GM18505 (cell line): ENCODE measurements around the gene SPATA46.

Experiments
- ATAC-seq: cut with Tn5 transposase; IDR thresholded peaks from one replicate; pipeline ENCODE4 v1.9.1; 2021; ENCODE audit not compliant: unreplicated experiment
- POLR2A ChIP-seq: IDR thresholded peaks from 4 replicates; pipeline ENCODE4 v1.6.1; 2011; ENCODE audit warnings: borderline replicate concordance; ENCODE audit not compliant: insufficient read depth, insufficient read length; ENCODE audit errors: extremely low read depth

Gene SPATA46

DNA sequence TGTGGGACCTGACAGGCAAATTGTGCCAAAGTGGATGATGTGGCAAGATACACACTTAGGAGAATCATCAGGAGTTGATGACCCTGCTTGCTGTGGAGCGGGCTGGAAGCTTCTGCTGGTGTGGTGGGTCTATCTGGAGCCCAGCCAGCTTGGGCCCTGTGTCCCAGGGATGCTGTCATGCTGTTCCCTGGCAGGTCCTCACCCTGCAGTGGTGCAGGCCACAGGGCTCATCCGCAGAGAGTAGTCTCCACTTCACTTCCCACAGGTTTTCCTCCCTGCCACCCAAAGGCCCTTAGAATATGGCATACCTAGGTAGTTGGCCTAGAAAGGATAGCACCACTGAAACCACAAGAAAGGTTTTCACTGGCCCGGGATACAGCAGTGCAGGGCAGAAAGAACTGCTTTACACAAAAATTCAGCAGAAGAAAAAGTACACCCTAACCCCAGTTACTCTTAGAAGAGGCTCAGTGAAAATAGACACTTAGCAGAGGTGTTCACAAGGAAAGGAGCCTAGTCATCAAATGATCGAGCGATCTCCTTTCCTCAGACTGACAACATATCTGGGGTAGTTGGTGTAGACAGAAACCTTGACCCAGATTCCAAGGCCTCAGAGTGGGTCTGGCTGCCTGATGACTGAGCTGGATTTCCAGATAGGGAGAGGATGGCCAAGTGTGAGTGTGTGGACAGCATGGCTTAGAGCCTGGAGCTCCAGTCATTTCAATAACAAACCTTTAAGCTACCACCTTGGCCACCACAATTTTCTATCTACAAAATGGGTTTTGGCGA lies 3.6 kb upstream of the SPATA46 start:
- TF ChIP-seq POLR2A = no peak
- ATAC-seq = no peak

DNA sequence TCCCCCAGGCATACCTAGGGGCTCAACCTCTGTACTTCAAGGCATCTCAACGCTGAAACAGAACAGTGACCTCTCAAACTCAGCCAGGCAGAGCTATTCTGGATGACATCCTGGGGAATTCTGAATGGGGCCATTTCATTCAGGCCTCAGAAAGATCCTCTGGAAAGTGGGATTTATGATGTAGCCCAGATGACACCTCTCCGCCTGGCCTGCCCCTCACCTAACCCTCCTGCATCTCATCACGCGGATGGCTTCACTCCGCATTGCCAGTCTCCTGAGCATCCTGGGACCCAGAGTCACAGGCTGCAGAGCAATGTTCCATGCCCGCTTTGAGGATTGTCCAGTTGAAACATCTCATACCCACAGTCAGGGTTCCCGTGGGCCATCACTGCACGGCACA lies 1.2 kb downstream of the SPATA46 start:
- ATAC-seq = no peak
- no peak for TF ChIP-seq POLR2A

DNA sequence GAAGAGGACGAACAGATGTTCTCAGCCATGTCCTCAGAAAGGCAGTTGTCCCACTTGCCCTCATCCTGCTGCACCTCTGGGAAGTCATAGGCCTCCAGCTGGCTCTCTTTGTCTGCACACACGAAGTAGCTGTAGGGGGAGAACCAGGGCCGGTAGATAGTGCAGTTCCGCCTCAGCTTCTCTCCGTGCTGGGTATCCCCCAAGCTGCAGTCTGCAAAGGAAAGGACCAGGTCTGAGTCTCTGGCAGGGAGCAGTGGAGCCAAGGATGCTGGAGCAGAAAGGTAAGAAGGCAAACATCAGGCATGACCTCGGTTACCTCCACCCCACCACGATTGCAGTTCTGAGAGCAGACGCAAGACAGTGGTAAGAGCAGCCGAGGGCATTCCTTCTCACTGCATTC lies 2.2 kb downstream of the SPATA46 start:
- no peak for TF ChIP-seq POLR2A

DNA sequence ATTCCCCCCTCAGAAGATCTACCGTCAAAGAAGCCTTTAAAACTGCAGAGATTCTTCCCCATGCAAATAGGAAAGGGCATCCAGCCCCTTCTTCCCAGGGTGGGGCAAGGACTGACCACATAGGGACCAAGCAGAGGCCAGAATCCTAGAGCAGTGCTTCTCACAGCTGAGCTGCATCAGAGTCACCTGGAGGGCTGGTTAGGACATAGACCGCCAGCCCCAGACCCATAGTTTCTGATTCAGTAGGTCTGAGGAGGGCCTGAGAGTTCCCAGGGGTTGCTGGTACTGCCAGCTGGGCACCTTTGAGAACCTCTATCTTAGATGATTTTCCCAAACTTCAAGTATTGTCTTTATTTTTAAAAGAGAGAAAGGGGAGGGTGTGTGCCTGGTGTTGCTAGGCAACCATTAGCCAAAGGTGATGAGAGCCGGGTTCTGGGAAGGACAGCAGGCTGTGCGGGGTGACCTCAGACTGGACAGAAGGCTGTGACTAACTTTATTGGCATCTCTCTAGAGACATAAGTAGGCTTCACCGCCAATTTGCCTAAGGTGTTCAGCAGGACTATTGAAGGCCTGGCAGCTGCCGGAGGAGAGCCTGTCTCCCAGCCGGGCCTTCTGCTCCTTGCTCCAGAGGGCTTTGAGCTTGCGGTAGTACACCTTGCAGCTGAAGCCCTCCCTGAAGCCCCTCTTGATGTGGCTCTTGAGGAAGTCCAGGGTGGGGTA lies 3.0 kb downstream of the SPATA46 start:
- TF ChIP-seq POLR2A = no peak
- no peak for ATAC-seq

More for the DNA sequence above, 2.2 kb downstream of the SPATA46 start:
- ATAC-seq = no peak

DNA sequence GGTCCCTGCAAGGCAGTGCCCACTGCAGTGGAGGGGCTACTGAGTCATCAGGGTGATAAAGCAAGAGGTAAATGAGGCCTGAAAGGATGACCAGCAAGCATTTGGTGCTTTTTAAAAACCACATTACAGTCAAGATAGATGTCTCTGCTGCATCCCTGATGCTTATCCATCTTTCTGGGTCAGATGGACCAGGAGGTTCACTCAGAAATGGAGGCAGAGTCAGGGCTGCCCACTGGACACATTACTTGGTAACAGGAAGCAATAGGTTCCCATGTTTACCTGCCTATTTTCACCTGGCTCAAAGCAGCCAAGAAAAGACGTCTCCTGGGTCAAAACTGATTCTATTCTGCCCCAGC lies 3.6 kb downstream of the SPATA46 start:
- no peak for TF ChIP-seq POLR2A
- no peak for ATAC-seq

DNA sequence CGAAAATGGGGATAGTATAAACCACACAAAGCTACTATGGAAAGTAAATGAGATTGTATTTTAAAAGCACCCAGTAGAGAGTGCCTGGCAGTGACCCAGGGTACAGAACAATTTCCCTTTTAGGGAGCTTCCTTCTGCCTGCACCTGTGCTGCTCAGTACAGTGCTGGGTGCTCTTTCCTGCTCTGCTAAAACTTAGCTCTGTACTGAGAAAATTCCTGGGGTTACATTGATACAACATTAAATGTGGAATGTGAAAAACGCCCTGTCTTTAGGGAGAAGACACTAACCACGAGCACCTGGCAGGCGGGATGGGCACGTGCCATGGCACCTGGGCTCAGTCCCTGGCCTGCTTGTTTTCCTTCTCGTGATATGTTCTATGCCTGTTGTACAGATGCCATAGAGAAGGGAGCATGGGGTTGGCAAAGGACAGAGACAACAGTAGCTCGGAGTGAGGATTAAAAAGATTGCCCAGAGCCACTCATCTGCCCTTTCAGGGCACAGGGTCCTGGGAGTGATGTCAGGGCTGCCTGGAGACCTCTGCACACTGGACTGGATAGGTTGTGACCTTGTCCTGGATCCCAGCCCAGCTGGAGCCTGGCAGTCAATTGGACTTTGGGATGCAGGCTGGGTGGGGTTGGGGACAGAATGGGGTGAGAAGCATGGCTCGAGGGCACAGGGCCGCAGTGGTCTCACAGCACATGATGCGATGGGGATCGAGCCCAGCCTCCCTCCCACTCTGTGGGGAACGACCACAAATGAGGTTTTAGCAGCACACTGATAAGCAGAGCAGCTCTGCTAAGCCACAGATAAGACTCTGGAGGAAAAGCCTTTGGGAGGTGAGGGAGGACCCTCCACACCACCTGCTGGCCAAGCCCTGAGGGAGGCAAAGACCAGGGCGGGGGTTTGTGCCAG lies 4.2 kb downstream of the SPATA46 start:
- TF ChIP-seq POLR2A = no peak
- ATAC-seq = no peak

DNA sequence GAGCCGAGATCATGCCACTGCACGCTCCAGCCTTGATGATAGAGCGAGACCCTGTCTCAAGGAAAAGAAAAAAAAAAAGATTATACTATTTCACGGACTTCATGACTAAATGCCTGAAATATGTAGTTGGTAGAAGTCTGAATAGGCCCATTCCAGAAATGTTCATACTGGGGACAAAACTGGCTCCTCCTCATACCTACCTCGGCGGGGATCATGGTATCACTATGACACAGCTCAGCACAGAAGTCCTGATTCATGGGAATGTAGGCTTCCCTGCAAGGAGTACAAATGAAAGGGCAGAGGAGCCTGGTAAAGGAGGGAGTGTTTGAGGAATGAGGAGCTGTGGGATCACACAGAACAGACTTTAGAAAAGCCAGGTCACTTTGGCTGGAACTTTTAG lies 5.0 kb downstream of the SPATA46 start:
- no peak for ATAC-seq
- no peak for TF ChIP-seq POLR2A

DNA sequence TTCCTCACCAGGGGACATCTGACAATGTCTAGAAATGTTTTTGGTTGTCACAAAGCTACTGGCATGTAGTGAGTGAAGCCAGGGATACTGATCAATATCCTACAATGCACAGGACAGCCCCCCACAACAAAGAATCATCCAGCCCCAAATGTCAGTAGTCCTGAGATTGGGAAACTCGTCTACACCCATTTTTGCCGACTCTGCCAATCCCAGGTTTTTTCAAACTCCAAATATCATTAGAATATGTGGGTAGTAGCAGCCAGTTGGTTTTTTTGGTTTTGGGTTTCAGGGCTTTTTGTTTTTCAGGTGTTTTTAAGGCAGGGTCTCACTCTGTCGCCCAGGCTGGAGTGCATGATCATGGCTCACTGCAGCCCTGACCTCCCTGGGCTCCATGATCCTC lies 5.9 kb downstream of the SPATA46 start:
- no peak for TF ChIP-seq POLR2A
- ATAC-seq = no peak

DNA sequence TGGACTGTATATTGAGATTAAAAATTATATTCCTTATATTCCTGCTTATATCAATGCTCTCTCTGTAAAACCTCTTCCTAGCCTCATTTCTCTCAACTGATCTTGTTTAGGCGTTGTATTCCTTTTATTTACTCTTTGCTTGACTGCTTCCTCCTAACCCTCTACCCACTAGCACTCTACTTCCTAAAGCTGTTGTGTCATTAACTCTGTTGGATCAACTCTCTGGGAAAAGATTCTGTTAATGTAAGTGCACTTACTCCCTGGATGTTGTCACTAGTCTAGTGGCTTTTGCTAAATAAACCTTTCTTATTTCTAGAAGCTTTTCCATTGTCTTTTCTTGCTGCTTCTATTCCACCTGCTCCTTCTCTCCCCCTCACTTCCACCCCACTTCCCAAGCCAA lies 6.5 kb downstream of the SPATA46 start:
- no peak for ATAC-seq
- TF ChIP-seq POLR2A = no peak

DNA sequence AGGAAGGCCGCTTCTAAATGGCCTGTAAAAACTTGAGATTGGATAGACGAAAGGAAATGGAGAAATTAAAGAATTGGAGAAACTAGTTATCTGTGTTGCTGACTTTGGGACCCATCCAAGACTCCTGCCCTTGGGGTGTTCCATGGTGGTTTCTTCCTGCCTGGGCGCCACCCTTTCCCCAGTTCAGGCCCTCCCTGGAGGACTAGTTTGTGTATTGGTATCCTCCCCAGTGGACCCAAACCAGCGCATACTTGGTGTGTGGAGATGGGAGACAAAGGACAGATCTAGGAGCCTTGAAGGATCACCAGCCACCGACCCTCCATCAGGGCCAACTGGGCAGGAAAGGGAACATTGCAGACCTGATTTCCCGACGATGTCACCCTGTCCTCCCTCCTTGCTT lies 7.1 kb downstream of the SPATA46 start:
- TF ChIP-seq POLR2A = no peak
- no peak for ATAC-seq

DNA sequence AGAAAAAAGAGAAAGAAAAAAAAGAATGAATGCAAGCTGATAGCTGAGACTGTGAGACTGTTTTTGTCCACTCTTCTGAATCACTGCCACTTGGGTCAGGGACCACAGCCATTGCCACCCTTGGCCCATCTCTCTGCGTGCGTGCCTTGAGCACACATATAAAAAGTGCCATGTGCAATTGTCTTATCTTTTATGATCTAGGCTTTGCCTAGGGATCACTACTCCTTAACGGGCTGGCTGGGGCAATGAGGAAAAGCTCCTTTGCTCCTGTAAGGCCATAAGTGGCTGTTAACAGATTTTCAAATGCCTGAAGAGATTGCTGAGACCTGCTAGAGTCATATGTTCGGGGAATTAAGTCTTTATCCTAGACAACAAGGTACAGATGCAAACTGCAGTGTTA lies 8.2 kb downstream of the SPATA46 start:
- no peak for ATAC-seq
- TF ChIP-seq POLR2A = no peak

DNA sequence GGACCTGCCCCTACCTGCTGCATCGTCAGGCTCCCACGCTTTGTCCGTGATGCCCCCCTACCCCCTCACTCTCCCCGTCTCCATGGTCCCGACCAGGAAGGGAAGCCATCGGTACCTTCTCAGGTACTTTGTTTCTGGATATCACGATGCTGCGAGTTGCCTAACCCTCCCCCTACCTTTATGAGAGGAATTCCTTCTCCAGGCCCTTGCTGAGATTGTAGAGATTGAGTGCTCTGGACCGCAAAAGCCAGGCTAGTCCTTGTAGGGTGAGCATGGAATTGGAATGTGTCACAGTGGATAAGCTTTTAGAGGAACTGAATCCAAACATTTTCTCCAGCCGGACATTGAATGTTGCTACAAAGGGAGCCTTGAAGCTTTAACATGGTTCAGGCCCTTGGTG lies 8.9 kb downstream of the SPATA46 start:
- no peak for TF ChIP-seq POLR2A
- ATAC-seq = no peak

DNA sequence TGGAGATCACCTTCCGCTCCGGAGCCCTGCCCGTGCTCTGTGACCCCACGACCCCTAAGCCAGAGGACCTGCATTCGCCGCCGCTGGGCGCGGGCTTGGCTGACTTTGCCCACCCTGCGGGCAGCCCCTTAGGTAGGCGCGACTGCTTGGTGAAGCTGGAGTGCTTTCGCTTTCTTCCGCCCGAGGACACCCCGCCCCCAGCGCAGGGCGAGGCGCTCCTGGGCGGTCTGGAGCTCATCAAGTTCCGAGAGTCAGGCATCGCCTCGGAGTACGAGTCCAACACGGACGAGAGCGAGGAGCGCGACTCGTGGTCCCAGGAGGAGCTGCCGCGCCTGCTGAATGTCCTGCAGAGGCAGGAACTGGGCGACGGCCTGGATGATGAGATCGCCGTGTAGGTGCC lies 9.6 kb downstream of the SPATA46 start:
- TF ChIP-seq POLR2A = no peak
- no peak for ATAC-seq
